ENCODE measurements around the gene TMA7. TPM values are rescaled to one million over a fixed set of nuclear protein-coding genes. Genes with fewer than 3 reads are reported as not detected.

Gene TMA7
- total and polyA plus RNA-seq, 2 donors (not counting 3 experiments of a cell fraction or from before 2014, with no cell fraction given), result 137 to 306 TPM

- H3K27me3 ChIP-seq (ENCODE audit: control insufficient read depth in 2 of 2, insufficient read depth in 2 of 2, low read length in 2 of 2), result no peaks in the 10 kb centered on the region
- peaks cover 0 to 13% of the 10 kb centered on the region in 2 experiments for H3K36me3 ChIP-seq (ENCODE audit: control insufficient read depth in 2 of 2, extremely low read depth in 1 of 2, insufficient read depth in 2 of 2, low read length in 2 of 2)
- no peaks in the 10 kb centered on the region for H3K9me3 ChIP-seq (replicated peaks; ENCODE audit: control insufficient read depth, insufficient read depth, low read length)
- H4K20me1 ChIP-seq (replicated peaks; ENCODE audit: control insufficient read depth, extremely low read depth, insufficient read depth, low read length), result no peaks in the 10 kb centered on the region
- dilution Hi-C loops (cut with MboI; ENCODE audit: extremely low pct_ligation_motif_present, low sequenced_read_pairs) (no loop called here), intact Hi-C loops (cut with micrococcal nuclease) (no loop called here)
- ChIA-PET POLR2A (no interaction called here), CTCF (interaction anchor here (12.6 kb wide), 1 partner anchor 33 kb away, joined by 716 read pairs; no protein-coding TSS in a partner anchor)
- DNase-seq (ENCODE audit: low read depth, low spot score) (no peak), FAIRE-seq (no peak)
- H3K9me1 ChIP-seq (replicated peaks; ENCODE audit: control insufficient read depth, extremely low read depth, insufficient read depth, low read length), result no peaks in the 10 kb centered on the region
- H3K4me3 ChIP-seq (replicated peaks in 1 of 3; ENCODE audit: insufficient read depth in 1 of 3, low read depth in 1 of 3, low read length in 3 of 3), result no peak overlapping the region
- peaks cover 10% of the 10 kb centered on the region for H3K4me1 ChIP-seq (ENCODE audit: control insufficient read depth, extremely low read depth, insufficient read depth, low read length)
- H3K79me2 ChIP-seq (ENCODE audit: control insufficient read depth, insufficient read depth, low read length), result no peaks in the 10 kb centered on the region
- H3K9ac ChIP-seq (replicated peaks; ENCODE audit: extremely low read depth, insufficient read depth, low read length), result no peak overlapping the region
- H3K4me2 ChIP-seq (ENCODE audit: insufficient read depth, low read length), result no peak overlapping the region
- TSS peak; percentile 64 for BruUV-seq (replicated peaks)
- no peak overlapping the region for H3K27ac ChIP-seq (ENCODE audit: insufficient read depth, low read depth, low read length)
- TF ChIP-seq GATA2 (IDR thresholded peaks at IDR 0.05; ENCODE audit: insufficient read depth, insufficient read length, low read depth, low read length) (no peak), POLR2AphosphoS5 (IDR thresholded peaks at IDR 0.05; ENCODE audit: insufficient read depth, low read depth, low read length) (no peak), EZH2 (IDR thresholded peaks at IDR 0.05; ENCODE audit: borderline replicate concordance, low read depth, low read length, severe bottlenecking) (no peak), CTCF (IDR thresholded peaks at IDR 0.05; ENCODE audit: extremely low read depth in 1 of 2, insufficient read depth in 1 of 2, low read depth in 1 of 2, low read length in 2 of 2) (no peak), MYC (IDR thresholded peaks at IDR 0.05; ENCODE audit: low read depth, low read length) (no peak), FOS (IDR thresholded peaks at IDR 0.05; ENCODE audit: borderline replicate concordance, insufficient read depth, low read length) (no peak), JUN (IDR thresholded peaks at IDR 0.05; ENCODE audit: borderline replicate concordance, insufficient read depth, insufficient read length, low read depth) (no peak), MAX (IDR thresholded peaks at IDR 0.05; ENCODE audit: insufficient read depth, insufficient read length) (no peak), POLR2A (IDR thresholded peaks at IDR 0.05; ENCODE audit: low read depth, low read length) (no peak)
- no peak overlapping the region for H2AFZ ChIP-seq (ENCODE audit: low read depth, low read length)
Measured at GRCh38 chr3:48403533-48404439, 36.3 kb upstream of the TMA7 start.

Data from endothelial cell of umbilical vein (primary cell).